ENCODE results near the gene MTHFSD. TPM values are rescaled to one million over a fixed set of nuclear protein-coding genes. Genes with fewer than 3 reads are reported as not detected.

MTHFSD gene
- total and polyA plus RNA-seq, 2 of the 8 experiments (the other 6 are each of a cell fraction or from before 2014, with no cell fraction given), result 7.1 to 9.8 TPM

GRCh38 chr16:86563469-86564345, 8.7 kb upstream of the MTHFSD start:
- Histone ChIP-seq H3K4ac (replicated peaks; ENCODE audit: insufficient read length, low read depth, low read length) (no peak overlapping the region), H3K23me2 (ENCODE audit: low read depth, low read length) (peaks cover 2% of the 10 kb centered on the region; the same call in 1 of the 2 replicates), H3K23ac (ENCODE audit: insufficient read length) (no peak overlapping the region), H3K27me3 (replicated peaks in 1 of 4; ENCODE audit: control insufficient read depth in 3 of 4, extremely low read depth in 1 of 4, insufficient read depth in 3 of 4, low read length in 3 of 4) (peaks cover 39 to 56% (median 49%) of the 10 kb centered on the region in 4 experiments; a peak in 6 of 7 replicates), H4K20me1 (replicated peaks in 1 of 2; ENCODE audit: control insufficient read depth in 1 of 2, insufficient read depth in 2 of 2, low read length in 2 of 2) (peaks cover 2 to 9% of the 10 kb centered on the region in 2 experiments), H4K8ac (ENCODE audit: extremely low read depth, insufficient read depth, low read length) (no peak overlapping the region), H2AK5ac (ENCODE audit: low read depth, low read length) (no peak overlapping the region), H3K56ac (replicated peaks; ENCODE audit: insufficient read length, low read depth, low read length) (no peak overlapping the region), H3K4me2 (ENCODE audit: insufficient read depth in 1 of 2, low read depth in 2 of 2, low read length in 2 of 2) (peak overlapping the region; percentile 0 to 72), H2BK12ac (ENCODE audit: low read depth, low read length) (no peak overlapping the region), H3K4me3 (ENCODE audit: extremely low read depth in 1 of 4, insufficient read depth in 2 of 4, low read depth in 3 of 4, low read length in 4 of 4) (peak overlapping the region in 3 of 4 experiments; percentile 34 to 53 (median 43); a peak in 6 of 8 replicates), H3K4me1 (replicated peaks in 1 of 4; ENCODE audit: control insufficient read depth in 3 of 4, insufficient read depth in 4 of 4, low read length in 3 of 4) (peaks cover 3 to 16% (median 8%) of the 10 kb centered on the region in 4 experiments), H3K14ac (ENCODE audit: insufficient read length) (no peak overlapping the region), H3K79me1 (ENCODE audit: low read depth, low read length) (no peaks in the 10 kb centered on the region), H3K9ac (replicated peaks in 1 of 4; ENCODE audit: extremely low read depth in 1 of 4, low read depth in 3 of 4, low read length in 3 of 4) (no peak overlapping the region; a peak in 1 of 7 replicates), H3K79me2 (ENCODE audit: control insufficient read depth in 1 of 2, insufficient read depth in 2 of 2, low read length in 2 of 2) (no peaks in the 10 kb centered on the region), H4K91ac (replicated peaks; ENCODE audit: insufficient read length, low read length) (no peak overlapping the region), H2AFZ (ENCODE audit: low read length) (peak overlapping the region; percentile 77), H3K9me3 (ENCODE audit: insufficient read depth in 2 of 2, low read depth in 1 of 2, low read length in 1 of 2) (no peaks in the 10 kb centered on the region; a peak in 1 of 4 replicates), H2BK15ac (ENCODE audit: low read length) (no peak overlapping the region), H2BK120ac (replicated peaks; ENCODE audit: low read depth, low read length) (no peak overlapping the region), H3K27ac (ENCODE audit: low read depth, low read length) (no peak overlapping the region), H2BK20ac (ENCODE audit: low read length) (no peak overlapping the region), H2BK5ac (ENCODE audit: low read depth, low read length) (no peak overlapping the region), H3K36me3 (ENCODE audit: control insufficient read depth in 2 of 4, insufficient read depth in 4 of 4, low read length in 3 of 4) (peaks cover 0 to 10% (median 0%) of the 10 kb centered on the region in 4 experiments; a peak in 1 of 8 replicates), H3K18ac (ENCODE audit: extremely low read depth, low read length) (no peak overlapping the region; the same call in 1 of the 2 replicates), H4K5ac (ENCODE audit: insufficient read length, low read depth, low read length) (no peak overlapping the region)
- peak in 1 of 2 experiments; percentile 95 for DNase-seq (ENCODE audit: low read depth in 1 of 2, low spot score in 2 of 2)
- WGBS, 2 experiments (ENCODE audit: extremely low coverage in 1 of 2, insufficient coverage in 1 of 2, insufficient read length in 1 of 2, insufficient replicate concordance in 2 of 2, low coverage in 1 of 2, low lambda C conversion rate in 2 of 2, missing lambda C conversion rate in 1 of 2), result 5% methylated on average over 40 of the region's 41 CpGs; no CpG with 5 or more reads in 1 of the 2 experiments
- ChIA-PET CTCF (ENCODE audit: partially characterized antibody) (interaction anchor here (0.6 to 3.4 kb wide), 62 partner anchors 9 to 831 kb away, joined by 3 to 52 read pairs (median 4); partner anchors contain the start of genes FOXL1 and MTHFSD), POLR2A (ENCODE audit: partially characterized antibody) (interaction anchor here (0.9 kb wide), 1 partner anchor 499 kb away, joined by 3 read pairs; no protein-coding TSS in a partner anchor)
- FAIRE-seq, result peak; percentile 63
- TF ChIP-seq SIN3A (conservative IDR thresholded peaks at IDR 0.05 in 1 of 2, IDR thresholded peaks at IDR 0.05 in 1 of 2; ENCODE audit: low read depth in 1 of 2, low read length in 2 of 2) (peak in 1 of 2 experiments; percentile 13; a peak in 1 of 4 replicates), BRCA1 (IDR thresholded peaks at IDR 0.05; ENCODE audit: low read depth, low read length) (no peak), CEBPB (IDR thresholded peaks at IDR 0.05; ENCODE audit: low read depth, low read length) (no peak), TBP (IDR thresholded peaks at IDR 0.05; ENCODE audit: low read depth, low read length) (no peak), POLR2AphosphoS5 (IDR thresholded peaks at IDR 0.05; ENCODE audit: low read depth, low read length) (no peak), RXRA (IDR thresholded peaks at IDR 0.05; ENCODE audit: insufficient read depth, low read depth, low read length) (no peak), ASH2L (IDR thresholded peaks at IDR 0.05; ENCODE audit: low read length) (no peak), KDM5A (IDR thresholded peaks at IDR 0.05; ENCODE audit: low read length) (peak; percentile 37; the same call in 1 of the 2 replicates), HDAC2 (IDR thresholded peaks at IDR 0.05; ENCODE audit: borderline replicate concordance in 1 of 2, low read depth in 2 of 2, low read length in 2 of 2) (no peak), CTBP2 (IDR thresholded peaks at IDR 0.05; ENCODE audit: borderline replicate concordance, insufficient read depth, insufficient read length, low read length) (no peak), CHD2 (IDR thresholded peaks at IDR 0.05; ENCODE audit: low read length) (no peak)

All from H1 (cell line).